CD4-positive, alpha-beta T cell treated with Interferon alpha-2 for 1 hour (primary cell): ENCODE measurements around the gene UVRAG.
"Not testable (repeated sequence)": the region's sequence is repeated elsewhere in the genome, so short reads cannot be mapped to it uniquely, and the experiment has no call there.

ENCODE experiments used
- DNase-seq, 2 donors: peaks; one replicate each; pipeline ENCODE4 v3.0.0-alpha.2; 2020 to 2022

Gene UVRAG

GRCh38 chr11:76081084-76081483 lies 266.1 kb downstream of the UVRAG start:
- DNase-seq = not testable (repeated sequence)

DNA sequence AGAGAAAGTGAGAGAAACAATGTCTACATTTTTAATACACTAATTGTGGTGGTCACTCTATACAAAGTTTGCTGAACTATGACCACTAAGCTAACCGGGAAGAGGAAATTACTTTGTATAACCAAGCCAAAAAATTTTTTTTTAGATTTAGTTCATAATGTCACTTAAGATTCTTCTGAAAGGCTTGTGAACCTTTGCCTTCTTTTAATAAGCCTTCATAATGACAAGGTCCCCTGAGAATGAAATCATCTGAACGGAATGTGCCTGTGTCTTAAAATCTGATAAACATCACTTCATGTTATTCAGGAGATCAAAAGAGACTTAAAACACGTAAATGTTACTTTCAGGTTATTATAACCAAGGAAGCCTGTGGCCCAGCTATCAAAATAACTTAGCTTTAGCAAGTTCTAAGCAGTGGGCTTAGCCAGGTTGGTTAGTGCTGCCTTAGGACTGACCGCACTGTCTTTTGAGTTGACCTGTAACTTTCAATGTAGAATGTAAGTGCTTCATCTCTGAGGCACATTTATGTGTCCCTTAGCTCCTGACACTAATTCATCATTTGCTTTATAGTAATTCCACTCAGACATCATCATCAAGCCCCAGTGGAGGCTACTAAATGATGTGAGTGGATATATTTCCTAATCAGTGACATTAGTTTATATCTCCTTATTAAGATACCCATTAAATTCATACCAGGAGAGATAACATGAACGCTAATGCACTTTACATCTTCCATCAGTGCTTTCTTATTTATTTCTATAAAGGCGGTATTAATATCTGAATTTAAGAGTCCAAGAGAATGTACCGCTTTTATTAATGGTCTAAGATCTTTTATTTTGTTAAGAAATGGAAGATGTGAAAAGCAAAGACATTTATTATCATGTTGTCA lies 268.8 kb downstream of the UVRAG start:
- no peak for DNase-seq

DNA sequence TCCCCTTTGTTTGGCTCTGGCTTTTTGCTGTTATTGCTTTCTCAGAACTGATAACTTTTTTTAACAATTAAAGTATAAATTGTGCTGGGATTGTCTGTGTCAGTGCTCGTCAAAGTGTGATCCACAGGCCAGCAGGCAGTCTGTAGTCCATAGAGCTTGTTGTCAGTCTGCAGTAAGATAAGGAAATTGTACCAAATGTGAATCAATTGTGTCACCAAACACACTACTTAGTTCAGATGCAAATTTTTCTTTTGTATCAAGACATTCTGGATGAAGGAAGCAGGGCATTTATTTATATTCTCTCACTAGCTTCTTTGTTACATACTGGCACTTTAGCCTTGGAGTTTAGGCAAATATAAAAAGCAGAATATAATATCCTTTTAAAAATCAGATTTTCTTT lies 270.3 kb downstream of the UVRAG start:
- no peak for DNase-seq

DNA sequence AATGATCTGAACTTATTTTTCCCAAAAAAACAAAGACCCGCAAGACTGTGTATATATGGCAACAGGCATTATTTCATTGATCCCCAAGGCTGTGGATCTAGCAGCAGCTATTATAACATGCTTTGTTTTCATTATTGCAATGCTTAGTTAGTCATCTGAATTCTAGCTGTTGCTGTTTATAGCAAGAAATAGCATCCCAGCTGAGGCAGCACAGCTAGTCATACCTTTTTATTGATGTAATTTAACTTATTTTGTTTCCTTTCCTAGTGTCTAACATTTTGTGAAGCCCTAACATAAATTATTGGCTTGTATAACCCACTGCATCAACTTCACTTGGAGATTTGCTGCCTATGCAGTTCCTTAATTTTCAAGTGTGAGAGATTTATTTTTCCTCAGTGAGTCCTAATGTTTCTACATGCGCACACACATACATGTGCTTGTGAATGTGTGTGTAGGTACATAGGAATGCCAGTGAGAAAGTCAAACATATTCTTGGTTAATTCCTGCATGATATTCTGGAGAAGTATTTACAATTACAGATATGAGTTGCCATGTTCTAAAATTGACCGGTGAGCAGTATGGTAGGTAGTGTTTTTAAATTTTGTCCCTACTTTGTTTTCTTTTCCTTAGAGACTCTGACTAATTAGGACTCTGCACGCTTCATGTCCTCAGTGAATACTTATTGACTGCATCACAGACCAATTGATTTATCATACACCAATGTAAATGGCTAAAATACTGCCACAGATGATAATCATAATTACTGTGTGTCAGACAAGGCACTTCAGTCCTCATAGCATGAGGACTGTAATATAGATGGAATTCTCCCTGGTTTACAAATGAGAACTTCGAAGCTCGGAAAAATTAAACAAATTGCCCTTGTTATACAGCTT lies 272.0 kb downstream of the UVRAG start:
- no peak for DNase-seq

DNA sequence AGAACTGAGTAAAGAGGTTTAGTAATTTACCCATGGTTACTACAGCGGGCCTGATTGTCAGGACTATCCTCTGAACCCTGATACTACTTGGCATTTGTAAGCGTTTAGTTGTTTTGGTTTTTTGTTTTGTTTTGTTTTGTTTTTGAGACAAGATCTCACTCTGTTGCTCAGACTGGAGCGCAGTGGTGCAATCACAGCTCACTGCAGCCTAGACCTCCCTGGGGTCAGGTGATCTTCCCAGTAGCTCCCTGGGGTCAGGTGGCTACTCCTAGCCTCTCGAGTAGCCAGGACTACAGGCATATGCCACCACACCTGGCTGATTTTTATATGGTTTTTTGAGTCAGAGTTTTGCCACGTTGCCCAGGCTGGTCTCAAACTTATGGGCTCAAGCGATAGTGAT lies 272.7 kb downstream of the UVRAG start:
- no peak for DNase-seq

GRCh38 chr11:76088511-76088910 lies 273.5 kb downstream of the UVRAG start:
- no peak for DNase-seq

DNA sequence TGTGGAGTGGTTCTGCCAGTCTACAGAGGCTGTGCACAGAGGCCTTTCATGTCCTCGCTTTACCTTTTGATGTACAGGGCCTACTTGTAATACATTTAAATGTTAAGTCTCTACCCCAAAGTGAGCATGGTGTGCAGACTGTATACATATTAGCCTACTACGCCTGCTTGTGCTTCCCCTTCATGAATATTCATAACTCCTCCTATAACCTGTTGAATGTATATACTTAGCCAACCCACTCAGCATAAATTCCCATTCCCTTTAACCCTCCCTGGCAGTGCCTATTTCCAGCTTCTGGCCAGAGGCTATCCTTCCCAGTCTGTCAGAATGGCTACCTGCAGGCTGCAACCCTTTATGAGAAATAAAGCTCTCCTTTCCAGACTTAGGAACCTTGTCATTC lies 275.2 kb downstream of the UVRAG start:
- no peak for DNase-seq

- DNase-seq = no peak
Observed at GRCh38 chr11:76090821-76091220, 275.8 kb downstream of the UVRAG start.

- no peak for DNase-seq
Observed at GRCh38 chr11:76094740-76095139, 279.7 kb downstream of the UVRAG start.

GRCh38 chr11:76095891-76096290 lies 280.9 kb downstream of the UVRAG start:
- DNase-seq = no peak

- DNase-seq = no peak
Observed at GRCh38 chr11:76096552-76096951, 281.5 kb downstream of the UVRAG start.

DNA sequence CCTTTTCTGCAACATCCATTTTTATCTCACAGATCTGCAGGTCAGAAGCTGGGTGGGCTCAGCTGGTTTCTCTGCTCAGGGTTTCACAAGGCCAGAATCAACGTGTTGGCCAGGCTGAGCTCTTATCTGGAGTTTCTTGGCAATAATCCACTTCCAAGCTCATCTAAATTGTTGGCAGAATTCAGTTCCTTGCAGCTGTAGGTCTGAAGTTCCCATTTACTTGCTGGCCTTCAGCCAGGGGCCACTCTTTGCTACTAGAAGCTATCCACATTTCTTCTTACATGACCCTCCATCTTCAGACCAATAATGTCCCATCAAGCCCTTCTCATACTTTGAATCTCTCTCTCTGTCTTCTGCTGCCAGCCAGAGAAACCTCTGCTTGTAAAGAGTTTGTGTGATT lies 287.8 kb downstream of the UVRAG start:
- no peak for DNase-seq

DNA sequence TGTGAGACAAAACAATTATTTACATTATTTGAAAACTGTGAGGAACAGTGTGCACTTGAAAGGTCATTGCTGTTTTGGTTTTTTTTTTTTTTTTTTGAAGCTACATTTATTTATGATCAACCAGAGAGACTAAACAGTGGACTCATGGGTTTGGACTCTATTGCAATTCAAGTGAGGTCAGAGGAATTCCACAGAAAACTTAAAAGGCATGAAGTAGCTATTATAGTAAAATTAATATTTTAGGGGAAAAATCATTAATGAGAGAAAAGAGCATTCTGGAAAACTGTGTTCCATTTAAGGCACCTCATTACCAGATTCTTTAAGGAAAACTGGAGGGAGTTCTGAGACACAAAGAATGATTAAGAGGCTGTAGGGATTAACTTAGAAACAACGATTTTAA lies 288.4 kb downstream of the UVRAG start:
- no peak for DNase-seq

DNA sequence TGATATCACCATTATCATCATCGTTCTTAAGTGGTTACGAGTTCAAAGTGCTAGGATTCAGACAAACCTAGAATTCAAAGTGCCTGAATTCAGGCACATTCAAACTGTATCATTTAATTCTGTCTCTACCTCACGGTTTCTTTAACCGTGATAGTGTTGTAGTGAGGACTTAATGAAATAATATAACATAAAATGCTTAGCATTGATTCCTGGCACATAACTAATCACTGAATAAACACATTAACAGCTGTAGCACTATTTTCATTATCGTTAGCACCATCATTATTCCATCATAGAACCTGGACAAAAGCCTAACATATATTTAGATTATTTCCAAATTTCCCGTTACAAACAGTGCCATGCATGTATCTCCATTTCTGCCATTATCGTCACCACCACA lies 289.3 kb downstream of the UVRAG start:
- no peak for DNase-seq

DNA sequence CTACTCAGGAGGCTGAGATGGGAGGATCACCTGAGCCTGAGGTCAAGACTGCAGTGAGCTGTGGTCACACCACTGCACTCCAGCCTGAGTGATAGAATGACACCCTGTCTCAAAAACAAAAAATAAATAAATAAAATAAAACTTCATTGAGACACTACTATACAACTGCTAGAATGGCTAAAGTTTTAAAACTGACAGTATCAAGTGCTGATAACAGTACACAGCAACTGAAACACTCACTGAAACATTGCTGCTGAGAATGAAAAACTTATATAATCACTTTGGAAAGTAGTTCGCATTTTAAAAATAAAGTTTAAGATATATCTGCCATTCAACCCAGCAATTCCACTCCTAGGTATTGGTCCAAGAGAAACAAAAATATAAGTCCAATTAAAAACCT lies 290.6 kb downstream of the UVRAG start:
- DNase-seq = no peak

DNA sequence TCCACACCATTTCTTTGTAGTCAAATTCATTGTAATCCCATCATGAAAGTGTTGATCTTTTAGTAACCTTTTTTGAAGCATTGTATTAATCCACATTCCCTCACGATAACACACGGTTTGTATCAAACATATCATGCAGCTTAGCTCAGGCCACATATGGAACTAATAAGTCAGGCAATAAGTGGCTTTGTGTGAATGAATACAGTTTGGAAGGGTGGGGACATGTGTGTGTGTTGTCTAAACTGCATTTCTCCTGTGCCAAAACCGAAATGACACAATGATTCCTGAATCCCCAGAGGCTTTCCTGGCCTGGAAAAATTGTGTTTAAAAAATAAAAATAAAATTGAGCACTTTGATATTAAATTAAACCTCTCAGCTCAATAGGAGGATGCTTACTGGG lies 293.0 kb downstream of the UVRAG start:
- DNase-seq = no peak

GRCh38 chr11:76114238-76114637 lies 299.2 kb downstream of the UVRAG start:
- no peak for DNase-seq

- DNase-seq = no peak
Observed at GRCh38 chr11:76115555-76115954, 300.5 kb downstream of the UVRAG start.

DNA sequence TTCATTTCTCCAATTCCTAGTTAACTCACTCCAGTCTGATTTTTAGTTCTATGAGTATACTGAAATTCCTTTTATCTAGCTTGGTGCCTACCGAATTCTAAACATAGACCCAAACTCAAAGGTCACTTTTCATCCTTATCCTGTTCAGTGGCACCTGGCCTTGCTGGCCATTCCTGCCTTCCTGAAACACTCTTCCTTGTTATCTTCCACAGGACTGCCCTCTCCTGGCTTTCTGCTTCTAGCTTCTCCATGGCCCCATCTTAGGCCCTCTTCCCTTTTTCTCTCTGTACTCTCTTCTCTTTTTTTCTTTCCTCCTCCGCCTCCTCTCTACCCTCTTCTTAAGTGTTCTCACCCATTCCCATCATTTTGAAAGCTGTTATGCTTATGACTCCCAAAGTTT lies 304.0 kb downstream of the UVRAG start:
- DNase-seq = no peak

DNA sequence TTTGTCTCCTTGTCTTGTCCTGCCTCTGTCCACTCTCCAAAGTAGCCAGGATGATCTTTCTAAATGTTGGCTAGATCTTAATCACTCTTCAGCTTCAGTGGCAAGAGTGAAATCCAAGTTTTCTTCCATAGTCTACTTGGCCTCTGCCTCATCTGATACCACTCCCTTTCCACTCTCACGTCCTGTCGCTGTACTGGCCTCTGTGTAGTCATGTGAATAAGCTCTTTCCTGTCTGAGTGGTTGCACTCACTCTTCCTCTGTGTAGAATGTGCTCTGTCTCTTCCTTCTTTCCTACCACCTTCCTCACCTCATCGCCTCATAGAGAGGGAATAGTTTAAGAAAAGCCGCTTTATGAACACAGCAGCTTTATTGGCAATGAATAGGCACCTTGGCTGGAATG lies 304.8 kb downstream of the UVRAG start:
- DNase-seq = no peak

GRCh38 chr11:76120513-76121101 lies 305.6 kb downstream of the UVRAG start:
- DNase-seq = no peak

DNA sequence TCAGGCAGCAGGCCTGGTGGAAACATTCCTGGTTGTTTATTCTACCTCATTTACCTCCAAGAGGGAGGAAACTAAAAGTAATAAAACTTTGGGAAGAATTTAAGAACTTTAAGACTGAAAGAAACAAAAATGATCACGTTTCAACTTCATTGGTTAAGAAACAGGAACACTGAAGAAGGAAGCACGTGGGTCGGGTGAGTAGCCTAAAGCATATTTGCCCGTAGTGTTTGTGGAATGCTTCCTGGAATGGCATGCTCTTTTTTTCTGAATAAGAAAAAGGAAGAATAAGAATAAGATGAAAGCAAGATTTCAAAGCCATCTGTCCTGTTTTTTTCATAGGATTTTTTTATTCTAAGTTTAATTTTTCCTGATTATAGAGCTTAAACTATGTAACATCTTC lies 308.2 kb downstream of the UVRAG start:
- DNase-seq = no peak

DNA sequence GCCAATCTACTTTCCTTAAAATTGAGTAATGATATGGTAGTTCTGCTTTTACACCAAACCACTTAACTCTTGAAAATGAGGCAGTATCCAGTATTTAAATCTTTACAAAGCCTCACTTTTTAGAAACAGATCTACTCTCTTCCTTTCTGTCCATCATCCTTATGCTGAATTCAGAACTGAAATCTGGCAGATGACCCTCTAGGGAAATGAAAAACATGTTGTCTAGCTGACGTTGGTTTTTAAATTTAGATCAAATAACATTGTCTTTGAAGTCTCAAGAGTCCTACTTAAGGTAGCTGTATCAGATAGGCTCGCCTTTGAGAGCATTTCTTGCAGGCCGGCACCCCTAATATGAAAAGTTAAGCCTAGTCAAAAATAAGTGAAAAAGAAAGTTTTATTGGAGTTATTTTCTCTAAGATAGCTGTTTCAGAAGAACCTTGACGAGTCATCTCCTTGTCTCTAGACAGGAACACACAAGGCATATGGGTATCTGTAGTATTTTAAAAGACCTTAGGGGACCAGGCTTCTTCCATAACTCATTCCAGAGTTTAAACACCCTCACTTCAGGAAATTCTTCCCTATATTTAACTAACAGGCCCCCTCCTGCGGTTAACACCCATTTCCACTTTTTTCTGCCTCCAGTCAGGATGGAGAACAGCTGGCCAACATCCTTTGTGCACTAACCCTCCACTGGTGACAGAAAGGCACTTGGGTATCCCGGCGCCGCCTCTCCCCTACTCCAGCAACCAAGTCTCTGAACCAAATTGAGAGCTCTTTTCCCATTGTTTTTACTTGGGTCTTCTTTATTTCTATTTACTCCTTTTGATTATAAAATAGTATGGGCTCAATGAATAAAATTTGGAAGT lies 310.1 kb downstream of the UVRAG start:
- no peak for DNase-seq
